GM21528 (cell line): Measurements from ENCODE around the gene DNAJC24.

Experiments used
- ATAC-seq: cut with Tn5 transposase; IDR thresholded peaks from one replicate; pipeline ENCODE4 v1.9.1; 2021; ENCODE audit warnings: mild to moderate bottlenecking, moderate library complexity; ENCODE audit not compliant: unreplicated experiment, low FRiP score

Gene DNAJC24

GRCh38 chr11:31414338-31414737 lies 44.7 kb downstream of the DNAJC24 start:
- ATAC-seq = no peak

- ATAC-seq = no peak
These were observed 45.8 kb downstream of the DNAJC24 start for GRCh38 chr11:31415435-31415834.

GRCh38 chr11:31417357-31417756 lies 47.7 kb downstream of the DNAJC24 start:
- no peak for ATAC-seq

- no peak for ATAC-seq
These were observed 48.2 kb downstream of the DNAJC24 start for GRCh38 chr11:31417816-31418215.

- ATAC-seq = no peak
These were observed 49.5 kb downstream of the DNAJC24 start for GRCh38 chr11:31419138-31419537.

GRCh38 chr11:31419669-31420068 lies 50.0 kb downstream of the DNAJC24 start:
- ATAC-seq = no peak

GRCh38 chr11:31421820-31422219 lies 52.2 kb downstream of the DNAJC24 start:
- no peak for ATAC-seq

GRCh38 chr11:31422703-31423102 lies 53.0 kb downstream of the DNAJC24 start:
- no peak for ATAC-seq

GRCh38 chr11:31424652-31425051 lies 55.0 kb downstream of the DNAJC24 start:
- ATAC-seq = no peak

- no peak for ATAC-seq
These were observed 64.2 kb downstream of the DNAJC24 start for GRCh38 chr11:31433851-31434250.

- no peak for ATAC-seq
These were observed 68.2 kb downstream of the DNAJC24 start for GRCh38 chr11:31437742-31438435.

GRCh38 chr11:31441296-31441695 lies 71.6 kb downstream of the DNAJC24 start:
- ATAC-seq = no peak

GRCh38 chr11:31442086-31442485 lies 72.4 kb downstream of the DNAJC24 start:
- no peak for ATAC-seq

GRCh38 chr11:31443802-31444201 lies 74.1 kb downstream of the DNAJC24 start:
- ATAC-seq = no peak

- no peak for ATAC-seq
These were observed 76.0 kb downstream of the DNAJC24 start for GRCh38 chr11:31445621-31446020.

- no peak for ATAC-seq
These were observed 79.4 kb downstream of the DNAJC24 start for GRCh38 chr11:31449040-31449439.

- no peak for ATAC-seq
These were observed 81.2 kb downstream of the DNAJC24 start for GRCh38 chr11:31450841-31451240.

- ATAC-seq = no peak
These were observed 85.5 kb downstream of the DNAJC24 start for GRCh38 chr11:31455177-31455576.

- ATAC-seq = no peak
These were observed 94.8 kb downstream of the DNAJC24 start for GRCh38 chr11:31464436-31464835.

- no peak for ATAC-seq
These were observed 104.4 kb downstream of the DNAJC24 start for GRCh38 chr11:31474083-31474482.

- ATAC-seq = no peak
These were observed 108.0 kb downstream of the DNAJC24 start for GRCh38 chr11:31477528-31478222.

GRCh38 chr11:31478223-31478590 lies 108.5 kb downstream of the DNAJC24 start:
- no peak for ATAC-seq
